SK-N-SH (cell line): ENCODE results near the gene PRDX5. TPM values are rescaled to one million over a fixed set of nuclear protein-coding genes. Genes with fewer than 3 reads are reported as not detected.

Source experiments
- CTCF ChIA-PET: fragments of 300-600, 350-600 bp; formaldehyde crosslinking; extraction: SDS; loops from one replicate; lab custom pipeline; 2021; lab: Yijun Ruan, JAX
- POLR2A ChIA-PET: fragments of 350-600 bp; sonication (Branson Sonifier 250); formaldehyde crosslinking; extraction: SDS; loops from one replicate; lab custom pipeline; 2020; ENCODE audit warnings: antibody characterized with exemption, inconsistent platforms; lab: Yijun Ruan, JAX
- DNase-seq: peaks from one replicate; pipeline ENCODE4 v3.0.0; 2012
- H2AFZ ChIP-seq: fragments of 200-600 bp; sonication (generic); 2 replicates; pipeline ENCODE4 v1.8.1; 2016; ENCODE audit warnings: antibody characterized with exemption, mild to moderate bottlenecking, low read depth
- H3F3A ChIP-seq: fragments of 200-600 bp; sonication (generic); replicated peaks from 2 replicates; pipeline ENCODE3; 2016; ENCODE audit warnings: antibody characterized with exemption, mild to moderate bottlenecking; ENCODE audit not compliant: insufficient read depth
- H3K27ac ChIP-seq, 2 experiments: fragments of 200-500 bp in 1 of 2; fragments of 200-600 bp in 1 of 2; sonication (Bioruptor generic) in 1 of 2; sonication (generic), shearing (Covaris generic) in 1 of 2; 2 replicates each; pipeline versions ENCODE4 v1.5.1 to v1.6.1; 2014 to 2016; ENCODE audit warnings: low read depth in 2 of 2, inconsistent platforms in 1 of 2, low read length in 1 of 2, mild to moderate bottlenecking in 1 of 2, mixed read lengths in 1 of 2
- H3K27me3 ChIP-seq: fragments of 200-600 bp; sonication (generic), shearing (Covaris generic); 2 replicates; pipeline ENCODE4 v1.6.1; 2016; ENCODE audit warnings: mixed run types; ENCODE audit not compliant: insufficient read depth
- H3K36me3 ChIP-seq, 2 experiments: fragments of 200-500 bp in 1 of 2; fragments of 200-600 bp in 1 of 2; sonication (Bioruptor generic) in 1 of 2; sonication (generic) in 1 of 2; replicated peaks in 1 of 2; 2 replicates each; pipeline versions ENCODE3 to v1.5.1; 2014 to 2016; ENCODE audit warnings: low read length in 1 of 2, mild to moderate bottlenecking in 1 of 2; ENCODE audit not compliant: insufficient read depth in 2 of 2, control insufficient read depth in 1 of 2
- H3K4me1 ChIP-seq, 2 experiments: fragments of 200-500 bp in 1 of 2; fragments of 200-600 bp in 1 of 2; sonication (Bioruptor generic) in 1 of 2; sonication (generic), shearing (Covaris generic) in 1 of 2; 2 replicates each; pipeline versions ENCODE4 v1.5.1 to v1.6.1; 2014 to 2016; ENCODE audit warnings: low read depth in 1 of 2, low read length in 1 of 2, mixed run types in 1 of 2; ENCODE audit not compliant: insufficient read depth in 2 of 2, control insufficient read depth in 1 of 2
- H3K4me2 ChIP-seq: fragments of 200-600 bp; sonication (generic), shearing (Covaris generic); 2 replicates; pipeline ENCODE4 v1.6.1; 2017; ENCODE audit warnings: mixed run types
- H3K4me3 ChIP-seq, 2 experiments: fragments of 200-500 bp in 1 of 2; fragments of 200-600 bp in 1 of 2; sonication (Bioruptor generic) in 1 of 2; sonication (generic), shearing (Covaris generic) in 1 of 2; 2 replicates each; pipeline versions ENCODE4 v1.5.1 to v1.8.1; 2014 to 2016; ENCODE audit warnings: low read depth in 2 of 2, inconsistent platforms in 1 of 2, low read length in 1 of 2, mild to moderate bottlenecking in 1 of 2, mixed read lengths in 1 of 2, moderate library complexity in 1 of 2
- H3K79me2 ChIP-seq: fragments of 200-600 bp; sonication (generic); 2 replicates; pipeline ENCODE4 v1.8.1; 2017; ENCODE audit warnings: mild to moderate bottlenecking; ENCODE audit not compliant: insufficient read depth
- H3K9ac ChIP-seq: fragments of 200-600 bp; sonication (generic); 2 replicates; pipeline ENCODE4 v1.6.1; 2017; ENCODE audit warnings: mixed run types
- H3K9me2 ChIP-seq: fragments of 200-600 bp; sonication (generic); 2 replicates; pipeline ENCODE4 v1.6.1; 2017; ENCODE audit warnings: mixed run types
- H3K9me3 ChIP-seq: fragments of 200-600 bp; sonication (generic); 2 replicates; pipeline ENCODE4 v1.6.1; 2017; ENCODE audit warnings: mixed run types, mild to moderate bottlenecking, moderate library complexity
- H4K20me1 ChIP-seq: fragments of 200-600 bp; sonication (generic); 2 replicates; pipeline ENCODE4 v1.6.1; 2017; ENCODE audit warnings: mild to moderate bottlenecking, mixed run types; ENCODE audit not compliant: insufficient read depth
- ELF1 ChIP-seq: IDR thresholded peaks from 2 replicates; pipeline ENCODE4 v1.4.0; 2012
- EP300 ChIP-seq, 2 experiments: IDR thresholded peaks; 2 replicates each; pipeline versions ENCODE4 v1.4.0 to v1.6.1; 2012; ENCODE audit warnings: borderline replicate concordance in 1 of 2, low read depth in 1 of 2, low read length in 1 of 2
- FOSL2 ChIP-seq: IDR thresholded peaks from 2 replicates; pipeline ENCODE4 v1.4.0; 2012; ENCODE audit warnings: low read depth, mild to moderate bottlenecking, moderate library complexity, borderline replicate concordance
- FOXJ3 ChIP-seq: sonication (generic); formaldehyde crosslinking; IDR thresholded peaks from 2 replicates; pipeline ENCODE4 v1.5.1; 2020; ENCODE audit warnings: mild to moderate bottlenecking, missing genetic modification reagents
- FOXM1 ChIP-seq: IDR thresholded peaks from 2 replicates; pipeline ENCODE4 v1.4.0; 2012; ENCODE audit warnings: low read depth, mild to moderate bottlenecking
- GABPA ChIP-seq: IDR thresholded peaks from 2 replicates; pipeline ENCODE4 v1.4.0; 2012; ENCODE audit warnings: low read depth, mild to moderate bottlenecking
- GATA2 ChIP-seq: sonication (generic); formaldehyde crosslinking; IDR thresholded peaks from 2 replicates; pipeline ENCODE4 v1.5.0; 2020; ENCODE audit warnings: mild to moderate bottlenecking, missing genetic modification reagents
- MEF2A ChIP-seq: IDR thresholded peaks from 2 replicates; pipeline ENCODE4 v1.4.0; 2012; ENCODE audit warnings: low read depth, borderline replicate concordance
- MXI1 ChIP-seq: IDR thresholded peaks from 2 replicates; pipeline ENCODE4 v1.6.1; 2012; ENCODE audit warnings: mild to moderate bottlenecking, low read depth, low read length, improper control_type of control experiment
- NFIC ChIP-seq: IDR thresholded peaks from 2 replicates; pipeline ENCODE4 v1.4.0; 2012; ENCODE audit warnings: borderline replicate concordance
- NRF1 ChIP-seq: IDR thresholded peaks from 2 replicates; pipeline ENCODE4 v1.6.1; 2012; ENCODE audit warnings: low read depth, mild to moderate bottlenecking, low read length
- RAD21 ChIP-seq: IDR thresholded peaks from 2 replicates; pipeline ENCODE4 v1.6.1; 2012; ENCODE audit warnings: mild to moderate bottlenecking, low read length
- RCOR1 ChIP-seq: fragments of 150-350 bp; IDR thresholded peaks from 2 replicates; pipeline ENCODE4 v1.6.1; 2017; ENCODE audit warnings: antibody characterized with exemption, low read length
- RFX5 ChIP-seq: IDR thresholded peaks from 2 replicates; pipeline ENCODE4 v1.6.1; 2012; ENCODE audit warnings: mild to moderate bottlenecking, improper control_type of control experiment, low read length
- SIN3A ChIP-seq: IDR thresholded peaks from 2 replicates; pipeline ENCODE4 v1.6.1; 2012; ENCODE audit warnings: low read depth, mild to moderate bottlenecking, low read length, moderate library complexity, borderline replicate concordance
- SMC3 ChIP-seq: IDR thresholded peaks from 2 replicates; pipeline ENCODE4 v1.6.1; 2012; ENCODE audit warnings: low read depth, low read length, improper control_type of control experiment
- TCF12 ChIP-seq: IDR thresholded peaks from 2 replicates; pipeline ENCODE4 v1.4.0; 2012
- TEAD4 ChIP-seq: IDR thresholded peaks from 2 replicates; pipeline ENCODE4 v1.4.0; 2012; ENCODE audit warnings: mild to moderate bottlenecking, borderline replicate concordance; ENCODE audit not compliant: insufficient read depth
- WGBS: methylation state at CpG from one replicate; pipeline ENCODE4 v1.1.6; 2017; ENCODE audit warnings: low lambda C conversion rate; 5-methylcytosine and 5-hydroxymethylcytosine counted together
- polyA plus RNA-seq, 3 experiments: library from polyadenylated mRNA; depleted of rRNA; stranded (reverse); fragments of >200 nt; gene quantifications; 2 replicates each; pipeline ENCODE4 v1.2.3, GENCODE V29; 2012
- TF ChIP-seq, protein P1 (sequence below): fragments of 150-350 bp; IDR thresholded peaks from 2 replicates; pipeline ENCODE4 v1.6.1; 2017; ENCODE audit warnings: antibody characterized with exemption, low read length, low read depth, borderline replicate concordance
- TF ChIP-seq, protein P2 (sequence below): fragments of 200-600 bp; sonication (generic); IDR thresholded peaks from 2 replicates; pipeline ENCODE4 v1.6.1; 2017; ENCODE audit warnings: antibody characterized with exemption, mild to moderate bottlenecking, moderate library complexity
- TF ChIP-seq, protein P3 (sequence below): IDR thresholded peaks from 2 replicates; pipeline ENCODE4 v1.4.0; 2012; ENCODE audit warnings: low read depth
- TF ChIP-seq, protein P4 (sequence below): fragments of 150-350 bp; IDR thresholded peaks from 2 replicates; pipeline ENCODE4 v1.6.1; 2016; ENCODE audit warnings: mild to moderate bottlenecking, low read depth, low read length
- TF ChIP-seq, protein P5 (sequence below): IDR thresholded peaks from 2 replicates; pipeline ENCODE4 v1.4.0; 2012; ENCODE audit warnings: low read depth, borderline replicate concordance

PRDX5 gene
- polyA plus RNA-seq, 1 of the 3 experiments (the other 2 are of a cell fraction): 1,000 TPM

DNA sequence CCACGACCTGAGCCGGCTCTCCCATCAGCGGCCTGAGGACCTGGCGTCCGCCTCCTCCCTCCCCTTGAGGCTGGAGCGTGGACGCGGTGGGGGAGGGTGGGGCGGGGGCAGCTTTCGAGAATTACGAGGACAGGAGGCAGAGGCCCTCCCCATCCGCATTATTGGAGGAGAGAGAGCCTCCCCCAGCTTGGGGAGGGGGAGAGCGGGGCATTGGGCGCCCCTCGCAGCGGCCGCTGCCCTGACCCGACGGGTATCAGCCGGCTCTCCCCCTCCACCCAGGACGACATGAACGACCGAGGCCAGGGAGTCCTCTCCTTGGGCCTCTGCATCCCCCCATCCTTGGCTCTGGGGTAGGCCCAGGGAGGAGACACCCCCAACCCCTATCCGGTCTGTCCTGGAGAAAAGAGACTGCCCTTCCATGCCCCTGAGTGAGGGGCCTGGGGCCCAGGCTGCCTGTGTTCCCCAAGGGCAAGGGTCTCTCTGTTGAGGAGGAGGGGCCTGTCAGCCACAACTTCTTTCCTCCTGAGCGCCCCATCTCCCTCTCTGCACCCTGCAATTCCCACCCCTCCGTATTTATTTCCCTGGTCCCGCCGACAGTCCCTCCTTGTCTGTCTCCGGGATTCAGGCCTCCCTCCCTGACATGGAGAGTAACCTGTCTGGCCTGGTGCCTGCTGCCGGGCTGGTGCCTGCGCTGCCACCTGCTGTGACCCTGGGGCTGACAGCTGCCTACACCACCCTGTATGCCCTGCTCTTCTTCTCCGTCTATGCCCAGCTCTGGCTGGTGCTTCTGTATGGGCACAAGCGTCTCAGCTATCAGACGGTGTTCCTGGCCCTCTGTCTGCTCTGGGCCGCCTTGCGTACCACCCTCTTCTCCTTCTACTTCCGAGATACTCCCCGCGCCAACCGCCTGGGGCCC, 31.8 kb upstream of the PRDX5 start:
- 59% methylated on average over 17 of the region's 40 CpGs for WGBS
- CTCF ChIA-PET: interaction anchor here (1.1 to 12.2 kb wide), 6 partner anchors 11 to 365 kb away, joined by 3 to 196 read pairs (median 11); partner anchors contain the start of genes CATSPERZ, ESRRA and PLCB3
- Histone ChIP-seq H3K4me1 (peaks cover 8 to 26% of the 10 kb centered on the region in 2 experiments; a peak in 2 of 4 replicates), H3K4me3 (peak overlapping the region; percentile 60 to 95), H2AFZ (peak overlapping the region; percentile 83; the same call in 1 of the 2 replicates), H3K9me3 (no peaks in the 10 kb centered on the region), H3K79me2 (peaks cover 28% of the 10 kb centered on the region)
- POLR2A ChIA-PET: interaction anchor here (1.6 to 3.2 kb wide), 3 partner anchors 15 to 44 kb away, joined by 3 to 33 read pairs (median 6); partner anchors contain the start of gene ESRRA
- DNase-seq: peak; percentile 73
- TF ChIP-seq, protein P1, sequence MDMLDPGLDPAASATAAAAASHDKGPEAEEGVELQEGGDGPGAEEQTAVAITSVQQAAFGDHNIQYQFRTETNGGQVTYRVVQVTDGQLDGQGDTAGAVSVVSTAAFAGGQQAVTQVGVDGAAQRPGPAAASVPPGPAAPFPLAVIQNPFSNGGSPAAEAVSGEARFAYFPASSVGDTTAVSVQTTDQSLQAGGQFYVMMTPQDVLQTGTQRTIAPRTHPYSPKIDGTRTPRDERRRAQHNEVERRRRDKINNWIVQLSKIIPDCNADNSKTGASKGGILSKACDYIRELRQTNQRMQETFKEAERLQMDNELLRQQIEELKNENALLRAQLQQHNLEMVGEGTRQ: no peak
- TF ChIP-seq GABPA (no peak), ELF1 (no peak), SMC3 (peak; percentile 20; the same call in 1 of the 2 replicates), RCOR1 (no peak), FOXM1 (no peak), NRF1 (no peak), RFX5 (no peak), TEAD4 (no peak), MXI1 (peak; percentile 61; the same call in 1 of the 2 replicates), SIN3A (no peak), EP300 (IDR thresholded peaks at IDR 0.05; ENCODE audit: borderline replicate concordance in 1 of 2, low read depth in 1 of 2, low read length in 1 of 2) (no peak), NFIC (no peak), FOXJ3 (no peak), GATA2 (CRISPR knock-in tag) (no peak), RAD21 (peak; percentile 25), FOSL2 (no peak), TCF12 (no peak), MEF2A (no peak)
- TF ChIP-seq, protein P2, sequence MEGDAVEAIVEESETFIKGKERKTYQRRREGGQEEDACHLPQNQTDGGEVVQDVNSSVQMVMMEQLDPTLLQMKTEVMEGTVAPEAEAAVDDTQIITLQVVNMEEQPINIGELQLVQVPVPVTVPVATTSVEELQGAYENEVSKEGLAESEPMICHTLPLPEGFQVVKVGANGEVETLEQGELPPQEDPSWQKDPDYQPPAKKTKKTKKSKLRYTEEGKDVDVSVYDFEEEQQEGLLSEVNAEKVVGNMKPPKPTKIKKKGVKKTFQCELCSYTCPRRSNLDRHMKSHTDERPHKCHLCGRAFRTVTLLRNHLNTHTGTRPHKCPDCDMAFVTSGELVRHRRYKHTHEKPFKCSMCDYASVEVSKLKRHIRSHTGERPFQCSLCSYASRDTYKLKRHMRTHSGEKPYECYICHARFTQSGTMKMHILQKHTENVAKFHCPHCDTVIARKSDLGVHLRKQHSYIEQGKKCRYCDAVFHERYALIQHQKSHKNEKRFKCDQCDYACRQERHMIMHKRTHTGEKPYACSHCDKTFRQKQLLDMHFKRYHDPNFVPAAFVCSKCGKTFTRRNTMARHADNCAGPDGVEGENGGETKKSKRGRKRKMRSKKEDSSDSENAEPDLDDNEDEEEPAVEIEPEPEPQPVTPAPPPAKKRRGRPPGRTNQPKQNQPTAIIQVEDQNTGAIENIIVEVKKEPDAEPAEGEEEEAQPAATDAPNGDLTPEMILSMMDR: peak; percentile 32
- TF ChIP-seq, protein P3, sequence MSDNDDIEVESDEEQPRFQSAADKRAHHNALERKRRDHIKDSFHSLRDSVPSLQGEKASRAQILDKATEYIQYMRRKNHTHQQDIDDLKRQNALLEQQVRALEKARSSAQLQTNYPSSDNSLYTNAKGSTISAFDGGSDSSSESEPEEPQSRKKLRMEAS: no peak
- TF ChIP-seq, protein P4, sequence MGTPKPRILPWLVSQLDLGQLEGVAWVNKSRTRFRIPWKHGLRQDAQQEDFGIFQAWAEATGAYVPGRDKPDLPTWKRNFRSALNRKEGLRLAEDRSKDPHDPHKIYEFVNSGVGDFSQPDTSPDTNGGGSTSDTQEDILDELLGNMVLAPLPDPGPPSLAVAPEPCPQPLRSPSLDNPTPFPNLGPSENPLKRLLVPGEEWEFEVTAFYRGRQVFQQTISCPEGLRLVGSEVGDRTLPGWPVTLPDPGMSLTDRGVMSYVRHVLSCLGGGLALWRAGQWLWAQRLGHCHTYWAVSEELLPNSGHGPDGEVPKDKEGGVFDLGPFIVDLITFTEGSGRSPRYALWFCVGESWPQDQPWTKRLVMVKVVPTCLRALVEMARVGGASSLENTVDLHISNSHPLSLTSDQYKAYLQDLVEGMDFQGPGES: no peak
- TF ChIP-seq, protein P5, sequence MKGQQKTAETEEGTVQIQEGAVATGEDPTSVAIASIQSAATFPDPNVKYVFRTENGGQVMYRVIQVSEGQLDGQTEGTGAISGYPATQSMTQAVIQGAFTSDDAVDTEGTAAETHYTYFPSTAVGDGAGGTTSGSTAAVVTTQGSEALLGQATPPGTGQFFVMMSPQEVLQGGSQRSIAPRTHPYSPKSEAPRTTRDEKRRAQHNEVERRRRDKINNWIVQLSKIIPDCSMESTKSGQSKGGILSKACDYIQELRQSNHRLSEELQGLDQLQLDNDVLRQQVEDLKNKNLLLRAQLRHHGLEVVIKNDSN: no peak
- TF ChIP-seq, all 33 proteins: peak for 4
- Histone ChIP-seq H3K27me3 (0 out of 2 replicates have a peak, but pooled peaks cover 6% of the 10 kb centered on the region), H3K36me3 (peaks cover 0 to 6% of the 10 kb centered on the region in 2 experiments), H3K27ac (peak overlapping the region; percentile 32 to 87; a peak in 3 of 4 replicates), H3F3A (peaks cover 16% of the 10 kb centered on the region), H3K9me2 (no peaks in the 10 kb centered on the region), H3K4me2 (peak overlapping the region; percentile 100), H3K9ac (peak overlapping the region; percentile 89), H4K20me1 (no peaks in the 10 kb centered on the region)
